ENCODE data around the gene MUC5B. TPM values are rescaled to one million over a fixed set of nuclear protein-coding genes. Genes with fewer than 3 reads are reported as not detected.

The MUC5B gene
- total and polyA plus RNA-seq, 2 donors (not counting 3 experiments of a cell fraction or from before 2014, with no cell fraction given) = not detected

DNA sequence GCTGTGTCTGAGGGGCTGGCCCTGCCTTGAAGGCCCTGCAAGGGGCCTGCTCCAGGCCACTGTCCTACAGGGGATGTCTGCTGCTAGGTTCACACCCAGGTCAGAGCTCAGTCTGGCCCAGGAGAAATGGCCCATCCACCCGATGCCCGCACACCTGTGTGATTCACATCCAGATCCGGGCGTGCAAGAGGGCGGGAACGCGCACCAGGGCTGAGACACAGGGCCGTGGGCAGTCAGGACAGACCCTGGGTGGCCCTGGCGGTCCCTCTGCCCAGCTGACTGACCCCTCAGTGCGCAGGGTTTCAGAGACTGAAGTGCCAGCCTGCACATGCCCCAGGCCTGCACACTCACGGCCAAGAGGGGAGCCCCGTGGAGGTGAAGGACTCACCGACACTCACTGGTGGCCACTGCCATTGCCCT, 79.2 kb downstream of the MUC5B start:
- intact Hi-C loops (cut with micrococcal nuclease) = loop anchor here (2.0 to 10.0 kb wide), 3 partner anchors 83 to 273 kb away; partner anchors contain the start of genes BRSK2 and DUSP8
- FAIRE-seq = no peak

More for the DNA sequence above, 79.2 kb downstream of the MUC5B start:
- H3K9ac ChIP-seq (replicated peaks; ENCODE audit: extremely low read depth, insufficient read depth, low read length) = no peak overlapping the region
- no TSS peak for BruUV-seq (replicated peaks)
- POLR2A ChIA-PET = no interaction called here
- H3K27me3 ChIP-seq (ENCODE audit: control insufficient read depth in 2 of 2, insufficient read depth in 2 of 2, low read length in 2 of 2) = no peaks in the 10 kb centered on the region
- peaks cover 79% of the 10 kb centered on the region for H3K79me2 ChIP-seq (ENCODE audit: control insufficient read depth, insufficient read depth, low read length)
- no peaks in the 10 kb centered on the region for H4K20me1 ChIP-seq (replicated peaks; ENCODE audit: control insufficient read depth, extremely low read depth, insufficient read depth, low read length)
- H3K27ac ChIP-seq (ENCODE audit: insufficient read depth, low read depth, low read length) = no peak overlapping the region
- no peaks in the 10 kb centered on the region for H3K9me3 ChIP-seq (replicated peaks; ENCODE audit: control insufficient read depth, insufficient read depth, low read length)
- H3K9me1 ChIP-seq (replicated peaks; ENCODE audit: control insufficient read depth, extremely low read depth, insufficient read depth, low read length) = no peaks in the 10 kb centered on the region
- CTCF ChIA-PET = no interaction called here
- dilution Hi-C loops (cut with MboI; ENCODE audit: extremely low pct_ligation_motif_present, low sequenced_read_pairs) = no loop called here
- no peak overlapping the region for H3K4me2 ChIP-seq (ENCODE audit: insufficient read depth, low read length)
- no peak overlapping the region for H2AFZ ChIP-seq (ENCODE audit: low read depth, low read length)
- H3K4me3 ChIP-seq (replicated peaks in 1 of 3; ENCODE audit: insufficient read depth in 1 of 3, low read depth in 1 of 3, low read length in 3 of 3) = no peak overlapping the region
- peaks cover 8% of the 10 kb centered on the region for H3K4me1 ChIP-seq (ENCODE audit: control insufficient read depth, extremely low read depth, insufficient read depth, low read length)
- no peak for DNase-seq (ENCODE audit: low read depth, low spot score)
- H3K36me3 ChIP-seq (ENCODE audit: control insufficient read depth in 2 of 2, extremely low read depth in 1 of 2, insufficient read depth in 2 of 2, low read length in 2 of 2) = peaks cover 0 to 4% of the 10 kb centered on the region in 2 experiments
- no peak for TF ChIP-seq GATA2 (IDR thresholded peaks at IDR 0.05; ENCODE audit: insufficient read depth, insufficient read length, low read depth, low read length)
- TF ChIP-seq POLR2AphosphoS5 (IDR thresholded peaks at IDR 0.05; ENCODE audit: insufficient read depth, low read depth, low read length) = no peak
- TF ChIP-seq, protein P1, sequence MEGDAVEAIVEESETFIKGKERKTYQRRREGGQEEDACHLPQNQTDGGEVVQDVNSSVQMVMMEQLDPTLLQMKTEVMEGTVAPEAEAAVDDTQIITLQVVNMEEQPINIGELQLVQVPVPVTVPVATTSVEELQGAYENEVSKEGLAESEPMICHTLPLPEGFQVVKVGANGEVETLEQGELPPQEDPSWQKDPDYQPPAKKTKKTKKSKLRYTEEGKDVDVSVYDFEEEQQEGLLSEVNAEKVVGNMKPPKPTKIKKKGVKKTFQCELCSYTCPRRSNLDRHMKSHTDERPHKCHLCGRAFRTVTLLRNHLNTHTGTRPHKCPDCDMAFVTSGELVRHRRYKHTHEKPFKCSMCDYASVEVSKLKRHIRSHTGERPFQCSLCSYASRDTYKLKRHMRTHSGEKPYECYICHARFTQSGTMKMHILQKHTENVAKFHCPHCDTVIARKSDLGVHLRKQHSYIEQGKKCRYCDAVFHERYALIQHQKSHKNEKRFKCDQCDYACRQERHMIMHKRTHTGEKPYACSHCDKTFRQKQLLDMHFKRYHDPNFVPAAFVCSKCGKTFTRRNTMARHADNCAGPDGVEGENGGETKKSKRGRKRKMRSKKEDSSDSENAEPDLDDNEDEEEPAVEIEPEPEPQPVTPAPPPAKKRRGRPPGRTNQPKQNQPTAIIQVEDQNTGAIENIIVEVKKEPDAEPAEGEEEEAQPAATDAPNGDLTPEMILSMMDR (IDR thresholded peaks at IDR 0.05; ENCODE audit: extremely low read depth in 1 of 2, insufficient read depth in 1 of 2, low read depth in 1 of 2, low read length in 2 of 2) = no peak
- no peak for TF ChIP-seq JUN (IDR thresholded peaks at IDR 0.05; ENCODE audit: borderline replicate concordance, insufficient read depth, insufficient read length, low read depth)
- TF ChIP-seq, protein P2, sequence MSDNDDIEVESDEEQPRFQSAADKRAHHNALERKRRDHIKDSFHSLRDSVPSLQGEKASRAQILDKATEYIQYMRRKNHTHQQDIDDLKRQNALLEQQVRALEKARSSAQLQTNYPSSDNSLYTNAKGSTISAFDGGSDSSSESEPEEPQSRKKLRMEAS (IDR thresholded peaks at IDR 0.05; ENCODE audit: insufficient read depth, insufficient read length) = no peak
- TF ChIP-seq EZH2 (IDR thresholded peaks at IDR 0.05; ENCODE audit: borderline replicate concordance, low read depth, low read length, severe bottlenecking) = no peak
- TF ChIP-seq POLR2A (IDR thresholded peaks at IDR 0.05; ENCODE audit: low read depth, low read length) = no peak
- TF ChIP-seq FOS (IDR thresholded peaks at IDR 0.05; ENCODE audit: borderline replicate concordance, insufficient read depth, low read length) = no peak
- no peak for TF ChIP-seq MYC (IDR thresholded peaks at IDR 0.05; ENCODE audit: low read depth, low read length)

Data from endothelial cell of umbilical vein (primary cell).